ENCODE data around the gene UBE2E3.

GRCh38 chr2:181036445-181036844 lies 56.0 kb downstream of the UBE2E3 start:
- TF ChIP-seq FOXA1 (IDR thresholded peaks at IDR 0.05) (no peak), GABPA (IDR thresholded peaks at IDR 0.05 in 1 of 2, conservative IDR thresholded peaks at IDR 0.05 in 1 of 2) (no peak), TAF1 (conservative IDR thresholded peaks at IDR 0.05) (no peak), YY1 (IDR thresholded peaks at IDR 0.05) (no peak), ATF3 (IDR thresholded peaks at IDR 0.05) (no peak), RAD21 (IDR thresholded peaks at IDR 0.05) (no peak), CTCF (IDR thresholded peaks at IDR 0.05; ENCODE audit: low read depth, low read length, missing input control) (no peak), SP1 (IDR thresholded peaks at IDR 0.05) (no peak), REST (IDR thresholded peaks at IDR 0.05) (no peak), HNF4A (conservative IDR thresholded peaks at IDR 0.05) (no peak), MAX (IDR thresholded peaks at IDR 0.05) (no peak), JUND (IDR thresholded peaks at IDR 0.05) (no peak), RXRA (IDR thresholded peaks at IDR 0.05) (no peak)

Data from liver (tissue), 3 donors.